HepG2 (cell line): ENCODE results near the gene PGRMC2. TPM values are rescaled to one million over a fixed set of nuclear protein-coding genes. Genes with fewer than 3 reads are reported as not detected.

Source experiments
- ATAC-seq: fragments of 200-7000 bp; cut with Tn5 transposase; 3 replicates; pipeline ENCODE4 v1.9.1; 2020; ENCODE audit warnings: mild to moderate bottlenecking, moderate library complexity
- BruUV-seq: library from RNA; stranded (reverse); fragments of 400-500 nt; replicated peaks from 2 replicates; lab custom pipeline; 2021; lab: Mats Ljungman, UMichigan
- CTCF ChIA-PET: fragments of 300-600 bp; formaldehyde crosslinking; extraction: SDS; loops from one replicate; lab custom pipeline; 2021; ENCODE audit warnings: low total read pairs, inconsistent platforms, low intra/inter-chr PET ratio; lab: Yijun Ruan, JAX
- POLR2A ChIA-PET: fragments of 350-600 bp; sonication (Branson Sonifier 250); formaldehyde crosslinking; loops from one replicate; lab custom pipeline; 2020; ENCODE audit warnings: antibody characterized with exemption, inconsistent platforms; lab: Yijun Ruan, JAX
- DNase-seq: peaks from one replicate; pipeline ENCODE4 v3.0.0-alpha.2; 2015; ENCODE audit warnings: low spot score
- FAIRE-seq: peaks from 3 replicates; lab custom pipeline; 2011; peaks lifted over from hg19 to GRCh38; lab: Jason Lieb, UNC
- H2AFZ ChIP-seq: one replicate; pipeline ENCODE4 v1.6.1; 2011; ENCODE audit warnings: low read length, inconsistent platforms
- H3K27ac ChIP-seq: fragments of 300-600 bp; 3 replicates; pipeline ENCODE4 v1.8.0; 2011; ENCODE audit warnings: mixed run types, mild to moderate bottlenecking, mixed read lengths, low read length, inconsistent platforms; ENCODE audit not compliant: insufficient read depth; ENCODE audit errors: extremely low read length
- H3K27me3 ChIP-seq, 2 experiments: fragments of 200-600 bp in 1 of 2; 2 replicates in 1 of 2; 3 replicates in 1 of 2; pipeline versions ENCODE4 v1.6.0 to v1.8.0; 2011; ENCODE audit warnings: low read length in 2 of 2, mild to moderate bottlenecking in 2 of 2, moderate library complexity in 2 of 2, inconsistent platforms in 1 of 2; ENCODE audit not compliant: insufficient read depth in 2 of 2, control insufficient read depth in 1 of 2
- H3K36me3 ChIP-seq, 2 experiments: fragments of 200-600 bp in 1 of 2; replicated peaks in 1 of 2; 2 replicates in 1 of 2; 3 replicates in 1 of 2; pipeline versions ENCODE4 v1.5.1 to v1.8.0; 2011; ENCODE audit warnings: low read length in 2 of 2, inconsistent platforms in 1 of 2; ENCODE audit not compliant: insufficient read depth in 2 of 2, control insufficient read depth in 1 of 2
- H3K4me1 ChIP-seq: 2 replicates; pipeline ENCODE4 v1.5.1; 2012; ENCODE audit warnings: low read length, inconsistent platforms; ENCODE audit not compliant: insufficient read depth
- H3K4me2 ChIP-seq: 2 replicates; pipeline ENCODE4 v1.6.0; 2011; ENCODE audit warnings: low read depth, low read length, inconsistent platforms
- H3K4me3 ChIP-seq, 3 experiments: fragments of 200-600 bp in 1 of 3; sonication (generic), shearing (Covaris generic) in 1 of 3; replicated peaks in 1 of 3; 2 replicates each; pipeline ENCODE4 v1.5.1; 2011 to 2016; ENCODE audit warnings: low read length in 3 of 3, inconsistent platforms in 2 of 3, low read depth in 2 of 3, mild to moderate bottlenecking in 2 of 3, control low read depth in 1 of 3, mixed read lengths in 1 of 3; ENCODE audit not compliant: insufficient read depth in 1 of 3
- H3K79me2 ChIP-seq: one replicate; pipeline ENCODE4 v1.6.1; 2011; ENCODE audit warnings: low read length, inconsistent platforms; ENCODE audit not compliant: insufficient read depth
- H3K9ac ChIP-seq: 2 replicates; pipeline ENCODE4 v1.6.0; 2011; ENCODE audit warnings: mild to moderate bottlenecking, low read depth, low read length, inconsistent platforms; ENCODE audit not compliant: insufficient read depth
- H3K9me3 ChIP-seq: 2 replicates; pipeline ENCODE4 v1.5.1; 2012; ENCODE audit warnings: mild to moderate bottlenecking, low read length
- H4K20me1 ChIP-seq: 2 replicates; pipeline ENCODE4 v1.6.0; 2011; ENCODE audit warnings: inconsistent platforms, mild to moderate bottlenecking, low read length, moderate library complexity; ENCODE audit not compliant: insufficient read depth
- ETV5 ChIP-seq: IDR thresholded peaks from 2 replicates; pipeline ENCODE4 v1.6.1; 2018; ENCODE audit warnings: missing biosample characterization, missing genetic modification reagents, inconsistent platforms, borderline replicate concordance
- HNF1B ChIP-seq: sonication (generic); formaldehyde crosslinking; IDR thresholded peaks from 2 replicates; pipeline ENCODE4 v1.5.1; 2020; ENCODE audit warnings: mild to moderate bottlenecking, moderate library complexity, missing genetic modification reagents
- HNRNPK ChIP-seq: fragments of 200-400 bp; formaldehyde crosslinking; IDR thresholded peaks from 2 replicates; pipeline ENCODE4 v1.6.1; 2018; ENCODE audit warnings: low read length, low read depth, moderate library complexity, mild to moderate bottlenecking; ENCODE audit not compliant: poor library complexity, severe bottlenecking
- IKZF1 ChIP-seq: fragments of 450-650 bp; IDR thresholded peaks from 2 replicates; pipeline ENCODE4 v1.7.1; 2016
- MTERF4 ChIP-seq: sonication (generic); formaldehyde crosslinking; IDR thresholded peaks from 2 replicates; pipeline ENCODE4 v1.8.0; 2023; ENCODE audit warnings: mild to moderate bottlenecking, missing genetic modification reagents
- NKX3-1 ChIP-seq: sonication (generic); formaldehyde crosslinking; IDR thresholded peaks from 2 replicates; pipeline ENCODE4 v1.5.0; 2020; ENCODE audit warnings: missing genetic modification reagents
- SNAPC2 ChIP-seq: sonication (generic); formaldehyde crosslinking; IDR thresholded peaks from 2 replicates; pipeline ENCODE4 v1.8.1; 2022; ENCODE audit warnings: mild to moderate bottlenecking, missing genetic modification reagents
- SP140L ChIP-seq: sonication (generic); formaldehyde crosslinking; IDR thresholded peaks from 2 replicates; pipeline ENCODE4 v1.4.0; 2020; ENCODE audit warnings: missing genetic modification reagents, borderline replicate concordance
- SRF ChIP-seq: IDR thresholded peaks from 2 replicates; pipeline ENCODE4 v1.6.1; 2011; ENCODE audit warnings: mild to moderate bottlenecking, low read depth, low read length, moderate library complexity
- SRSF9 ChIP-seq: fragments of 200-400 bp; formaldehyde crosslinking; IDR thresholded peaks from 2 replicates; pipeline ENCODE4 v1.6.1; 2018; ENCODE audit warnings: borderline replicate concordance, mild to moderate bottlenecking, low read depth, low read length; ENCODE audit not compliant: insufficient read depth, poor library complexity, severe bottlenecking
- YY1 ChIP-seq: IDR thresholded peaks from 2 replicates; pipeline ENCODE4 v1.6.1; 2011; ENCODE audit warnings: low read length, low read depth, moderate library complexity, mild to moderate bottlenecking; ENCODE audit not compliant: insufficient read depth, insufficient replicate concordance
- ZNF547 ChIP-seq: sonication (generic); formaldehyde crosslinking; IDR thresholded peaks from 2 replicates; pipeline ENCODE4 v1.5.1; 2020; ENCODE audit warnings: mild to moderate bottlenecking, missing genetic modification reagents
- ZSCAN9 ChIP-seq: IDR thresholded peaks from 2 replicates; pipeline ENCODE4 v1.6.1; 2016; ENCODE audit warnings: borderline replicate concordance
- WGBS: methylation state at CpG from one replicate; pipeline ENCODE4 v1.1.6; 2017; ENCODE audit warnings: low lambda C conversion rate; 5-methylcytosine and 5-hydroxymethylcytosine counted together
- in situ Hi-C: cut with HindIII; loops from 2 replicates; pipeline ENCODE4 v1.10.0; 2017; ENCODE audit warnings: low pct_unique_long_range_greater_than_20kb; ENCODE audit not compliant: extremely low pct_ligation_motif_present
- intact Hi-C: fragments of 100-400 bp; cut with micrococcal nuclease; formaldehyde crosslinking; loops from one replicate; pipeline ENCODE4 v1.10.0; 2022; ENCODE audit not compliant: unreplicated experiment
- polyA plus RNA-seq, 8 experiments: library from polyadenylated mRNA; depleted of rRNA in 3 of 8; stranded (reverse) in 7 of 8; unstranded in 1 of 8; fragments of >200 nt; fragmentation: Illumina TruSeq in 4 of 8; extraction: Trizol in 4 of 8; gene quantifications; 2 replicates each; pipeline versions ENCODE4 v1.2.1 to v1.2.3, GENCODE V29; 2011 to 2016; ENCODE audit warnings: low read depth in 4 of 8, missing spikeins in 1 of 8, mixed read lengths in 1 of 8; ENCODE audit not compliant: insufficient read depth in 1 of 8
- total RNA-seq, 5 experiments: library from RNA; depleted of rRNA; stranded (reverse); fragments of >200 nt; fragmentation: Illumina TruSeq; extraction: Trizol; gene quantifications; 2 replicates each; pipeline ENCODE4 v1.2.3, GENCODE V29; 2016; ENCODE audit warnings: low read depth in 1 of 5

Gene PGRMC2
- total and polyA plus RNA-seq, 2 of the 13 experiments (the other 11 are each of a cell fraction or from before 2014, with no cell fraction given), result 16.0 to 19.8 TPM

- peak; percentile 56; the same call in 2 of the 3 replicates for ATAC-seq
- H3K4me3 ChIP-seq, result no peak overlapping the region
- no peak overlapping the region for H3K27ac ChIP-seq
- no peaks in the 10 kb centered on the region for H4K20me1 ChIP-seq
- ChIA-PET POLR2A (no interaction called here), CTCF (no interaction called here)
- DNase-seq, result no peak
- intact Hi-C loops, result no loop called here
- in situ Hi-C loops, result no loop called here
- no peak for FAIRE-seq
- H2AFZ ChIP-seq, result no peak overlapping the region
- no peak overlapping the region for H3K9ac ChIP-seq
- WGBS, result 44% methylated on average over 1 of the region's 2 CpGs
- no TSS peak for BruUV-seq
- no peaks in the 10 kb centered on the region for H3K79me2 ChIP-seq
- H3K4me2 ChIP-seq, result no peak overlapping the region
- no peak for TF ChIP-seq HNRNPK
- no peak for TF ChIP-seq ETV5 (CRISPR knock-in tag)
- TF ChIP-seq IKZF1, result no peak
- no peak for TF ChIP-seq SP140L
- no peak for TF ChIP-seq SRSF9
- no peak for TF ChIP-seq SNAPC2 (CRISPR knock-in tag)
- TF ChIP-seq SRF, result no peak
- TF ChIP-seq YY1, result no peak
- TF ChIP-seq ZNF547 (CRISPR knock-in tag), result no peak
- TF ChIP-seq ZSCAN9 (CRISPR knock-in tag), result no peak
- no peak for TF ChIP-seq MTERF4 (CRISPR knock-in tag)
- TF ChIP-seq HNF1B (CRISPR knock-in tag), result no peak
- TF ChIP-seq NKX3-1 (CRISPR knock-in tag), result no peak
- peaks cover 14% of the 10 kb centered on the region for H3K4me1 ChIP-seq
- H3K9me3 ChIP-seq, result no peaks in the 10 kb centered on the region
- H3K36me3 ChIP-seq, result no peaks in the 10 kb centered on the region
- peaks cover 4 to 7% of the 10 kb centered on the region in 2 experiments; a peak in 1 of 5 replicates for H3K27me3 ChIP-seq
These were observed 7.6 kb upstream of the PGRMC2 start for GRCh38 chr4:128295255-128295654.
